HG02885 (cell line): ENCODE data around the gene FHAD1.

Source experiments
- ATAC-seq: cut with Tn5 transposase; IDR thresholded peaks from one replicate; pipeline ENCODE4 v1.9.1; 2021; ENCODE audit warnings: mild to moderate bottlenecking; ENCODE audit not compliant: unreplicated experiment, poor library complexity

Gene FHAD1

DNA sequence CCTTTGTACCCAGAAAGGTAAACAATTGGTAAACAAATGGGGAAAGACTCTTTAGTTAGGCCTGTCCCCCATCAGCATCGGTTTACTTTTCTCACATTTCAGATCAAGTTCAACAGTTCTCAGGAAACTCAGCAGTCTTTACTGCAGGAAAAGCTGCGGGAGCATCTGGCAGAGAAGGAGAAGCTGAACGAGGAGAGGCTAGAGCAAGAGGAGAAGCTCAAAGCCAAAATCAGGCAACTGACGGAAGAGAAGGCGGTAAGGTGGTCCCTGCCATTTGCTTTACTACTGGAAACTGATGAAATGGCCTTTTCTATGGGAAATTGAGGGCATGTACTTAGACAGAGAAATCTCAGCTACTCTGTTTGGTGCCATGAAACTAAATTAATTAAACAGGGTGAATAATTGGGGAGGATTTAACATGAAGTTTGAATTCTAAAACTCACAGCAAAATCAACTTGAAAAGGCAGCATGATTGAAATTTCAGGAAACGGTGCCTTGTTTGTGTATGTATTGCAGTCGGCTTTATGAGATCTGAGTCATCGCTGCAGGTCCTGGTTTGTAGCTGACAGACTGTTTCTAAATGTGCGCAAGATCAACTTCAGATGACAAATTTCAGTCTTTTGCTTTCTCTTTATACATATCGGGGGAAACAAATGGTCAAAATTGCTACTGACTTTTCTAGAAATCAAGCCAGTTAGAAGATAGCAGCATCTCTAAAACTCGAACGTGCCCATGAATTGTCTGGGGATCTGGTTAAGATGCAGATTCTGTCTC, 94.8 kb downstream of the FHAD1 start:
- ATAC-seq: no peak

DNA sequence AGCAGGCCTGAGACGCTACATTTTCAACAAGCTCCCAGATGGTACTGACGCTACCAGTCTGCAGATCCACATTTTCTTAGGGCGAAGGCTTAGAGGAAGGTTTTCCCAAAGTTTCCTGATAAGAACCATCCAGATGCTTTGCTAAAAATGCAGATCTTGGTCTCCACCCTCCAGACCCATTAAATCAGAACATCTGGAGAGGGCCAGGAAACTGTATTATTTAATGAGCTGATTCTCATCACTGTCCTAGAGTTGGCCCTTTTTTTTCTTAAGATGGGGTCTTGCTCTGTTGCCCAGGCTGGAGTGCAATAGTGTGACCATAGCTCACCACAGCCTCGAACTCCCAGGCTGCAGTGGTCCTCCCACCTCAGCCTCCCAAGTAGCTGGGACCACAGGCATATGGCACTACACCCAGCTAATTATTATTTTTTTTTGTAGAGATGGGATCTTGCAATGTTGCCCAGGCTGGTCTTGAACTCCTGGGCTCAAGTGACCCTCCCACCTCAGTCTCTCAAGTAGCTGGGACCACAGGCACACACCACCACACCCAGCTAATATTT, 95.5 kb downstream of the FHAD1 start:
- ATAC-seq: no peak

DNA sequence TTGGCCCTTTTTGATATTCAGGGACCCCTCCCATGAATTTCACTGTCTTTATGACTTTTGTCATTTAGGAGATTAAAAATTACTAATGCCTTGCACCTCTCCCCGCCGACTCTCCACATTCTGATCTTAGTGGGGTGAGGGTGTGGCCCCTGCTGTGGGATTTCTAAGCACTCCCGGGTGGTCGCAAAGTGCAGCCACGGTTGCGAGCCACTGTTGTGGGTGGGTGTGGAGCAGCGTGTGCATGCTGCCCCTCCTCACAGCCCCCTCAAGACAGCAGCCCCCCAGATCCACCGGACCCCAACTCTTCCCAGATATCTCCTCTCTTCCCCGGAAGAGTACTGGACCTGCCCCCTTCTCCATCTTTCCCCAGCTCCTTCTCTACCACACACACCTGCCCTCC, 96.1 kb downstream of the FHAD1 start:
- no peak for ATAC-seq

DNA sequence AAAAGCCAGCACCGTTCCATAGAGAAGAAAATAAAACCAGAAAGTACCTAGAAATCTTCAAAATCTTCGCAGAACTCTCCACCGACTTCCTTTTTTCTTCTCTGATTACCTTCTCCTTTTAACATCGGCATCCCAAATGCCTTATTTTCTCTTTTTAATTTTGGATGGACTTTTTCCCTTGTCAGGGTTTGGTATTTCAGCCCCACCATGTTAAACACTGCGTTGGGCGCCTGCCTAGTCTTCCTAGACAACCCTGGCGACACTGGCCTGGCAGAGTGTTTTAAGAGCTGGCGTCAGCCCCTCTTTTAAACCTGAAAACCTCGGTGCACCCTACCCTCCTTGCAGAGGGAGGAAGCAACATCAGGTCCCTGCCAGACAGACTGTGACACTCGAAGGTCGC, 96.7 kb downstream of the FHAD1 start:
- ATAC-seq: no peak

DNA sequence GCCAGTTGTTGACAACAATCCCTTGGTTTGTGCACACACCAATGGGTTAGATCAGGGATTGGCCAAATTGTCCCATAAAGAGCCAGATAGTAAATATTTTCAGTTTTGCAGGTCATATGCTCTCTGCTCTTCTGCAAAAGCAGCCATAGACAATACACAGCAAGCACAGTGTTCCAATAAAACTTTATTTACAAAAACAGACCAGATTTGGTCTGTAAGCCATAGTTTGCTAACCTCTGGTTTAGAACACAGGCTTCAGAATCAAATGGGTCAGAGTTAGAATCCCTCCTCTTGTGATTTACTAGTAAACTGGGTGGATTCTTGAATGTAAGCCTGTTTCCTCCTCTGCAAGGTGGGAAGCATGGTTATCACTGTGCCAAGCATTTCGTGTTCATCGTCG, 97.4 kb downstream of the FHAD1 start:
- no peak for ATAC-seq

DNA sequence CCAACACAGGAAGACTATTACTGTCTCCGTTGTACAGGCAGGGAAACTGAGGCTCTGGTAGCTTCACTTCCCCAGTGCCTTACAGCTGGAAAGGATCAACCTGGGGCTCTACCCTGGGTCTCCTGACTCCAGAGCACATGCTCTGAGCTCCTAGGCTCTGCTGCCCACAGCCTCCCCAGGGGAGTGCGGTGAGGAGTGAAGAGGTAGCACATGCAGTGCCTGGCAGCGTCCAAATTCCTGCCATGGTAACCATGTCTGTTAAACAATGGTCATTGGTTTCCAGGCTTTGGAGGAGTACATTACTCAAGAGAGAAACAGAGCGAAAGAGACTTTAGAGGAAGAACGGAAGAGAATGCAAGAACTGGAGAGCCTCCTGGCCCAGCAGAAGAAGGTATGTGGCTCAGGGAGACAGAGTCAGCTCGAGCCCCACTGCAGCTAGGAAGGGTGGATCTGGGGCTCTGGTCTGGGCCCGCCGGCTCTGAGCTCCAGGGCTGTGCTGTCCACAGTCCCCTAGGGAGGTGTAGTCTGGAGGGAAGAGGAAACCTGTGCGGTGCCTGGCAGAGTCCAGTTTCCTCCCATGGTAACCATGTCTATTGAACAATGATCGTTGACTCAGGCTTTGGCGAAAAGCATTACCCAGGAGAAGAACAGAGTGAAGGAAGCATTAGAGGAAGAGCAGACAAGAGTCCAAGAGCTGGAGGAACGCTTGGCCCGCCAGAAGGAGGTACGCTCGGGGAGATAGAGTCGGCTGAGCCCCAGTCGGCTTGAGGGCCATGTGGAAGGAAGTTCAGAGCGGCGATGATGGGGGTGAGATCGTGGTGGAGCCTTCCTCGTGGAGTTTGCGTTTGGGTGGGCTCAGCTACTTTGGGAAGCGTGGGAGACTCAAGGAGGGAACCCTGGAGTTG, 98.0 kb downstream of the FHAD1 start:
- ATAC-seq: no peak

DNA sequence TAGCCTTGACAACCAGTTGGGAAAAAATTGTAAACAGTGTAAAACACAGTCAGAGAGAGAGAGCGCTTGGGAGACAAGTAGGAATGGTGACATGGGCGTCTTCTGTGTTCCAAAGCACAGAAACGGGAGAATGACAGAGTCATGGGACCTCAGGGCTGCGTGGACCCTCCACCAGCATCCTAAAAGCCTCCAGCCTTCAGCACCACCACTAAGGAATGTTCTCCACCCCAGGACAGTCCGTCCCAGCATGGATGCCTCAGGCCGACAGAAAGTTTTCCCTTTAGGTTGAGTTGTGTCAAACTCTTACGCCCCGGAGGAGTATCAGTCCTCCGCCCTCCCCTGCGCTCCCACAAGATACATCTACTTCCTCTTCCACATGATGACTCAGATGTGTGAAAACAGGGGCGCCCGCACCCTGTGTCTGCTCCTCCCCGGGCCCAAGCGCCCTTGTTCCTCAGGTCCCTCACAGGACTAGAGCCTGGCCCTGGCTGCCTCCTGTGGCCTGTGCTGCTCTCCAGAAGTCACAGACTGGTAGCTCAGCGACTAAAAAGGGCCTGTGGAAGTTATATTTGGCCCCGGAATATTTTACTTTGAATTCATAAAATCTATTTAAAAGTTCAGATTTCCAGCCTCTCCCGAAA, 98.8 kb downstream of the FHAD1 start:
- peak; percentile 60 for ATAC-seq

DNA sequence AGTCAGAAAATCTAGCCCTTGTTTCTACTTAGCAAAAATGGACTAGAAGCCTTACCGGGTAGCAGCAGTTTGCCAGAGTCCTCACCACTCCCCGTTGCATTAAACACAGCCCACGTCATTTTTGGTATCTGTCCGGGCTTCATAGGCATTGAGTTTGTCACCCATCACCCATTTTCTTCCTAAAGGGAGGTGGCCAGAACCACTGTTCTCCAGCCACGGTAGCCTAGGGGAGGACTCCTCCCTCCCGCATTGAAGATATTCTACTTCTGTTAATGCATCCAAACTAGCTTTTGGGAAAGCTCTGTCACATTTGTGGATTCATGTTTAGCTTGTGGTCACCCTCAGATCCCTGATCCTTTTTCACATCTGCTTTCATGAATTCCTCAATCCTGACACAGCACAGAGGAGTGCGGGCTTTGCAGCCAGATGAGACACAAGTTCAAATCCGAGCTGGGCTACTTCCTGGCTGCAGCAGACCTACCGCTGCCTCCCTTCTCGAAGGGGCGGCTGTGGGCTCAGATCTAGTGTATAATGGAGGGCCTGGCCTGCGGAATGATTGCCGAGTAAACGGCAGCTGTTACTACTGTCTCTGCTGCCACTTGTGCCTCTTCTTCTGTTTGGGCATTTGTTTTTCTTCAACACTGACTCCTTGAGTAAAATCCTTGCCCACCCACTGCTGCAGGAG, 99.5 kb downstream of the FHAD1 start:
- no peak for ATAC-seq

DNA sequence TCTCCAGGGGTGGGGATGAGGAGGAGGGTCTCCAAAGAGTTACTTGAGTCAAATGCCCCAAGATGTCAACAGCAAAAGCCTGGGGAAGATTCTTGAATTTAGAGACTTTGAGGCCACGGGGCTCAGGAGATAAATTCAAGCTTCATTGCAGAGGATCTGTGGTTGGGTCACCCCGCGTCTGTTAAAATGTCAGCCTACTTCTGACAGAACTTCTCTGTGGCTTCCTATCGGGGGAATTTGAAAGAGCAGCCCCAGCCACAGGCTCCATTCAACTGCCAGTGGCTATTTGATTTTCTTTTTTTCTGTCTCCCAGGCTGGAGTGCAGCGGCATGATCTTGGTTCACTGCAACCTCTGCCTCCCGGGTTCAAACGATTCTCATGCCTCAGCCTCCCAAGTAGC, 100.2 kb downstream of the FHAD1 start:
- no peak for ATAC-seq

DNA sequence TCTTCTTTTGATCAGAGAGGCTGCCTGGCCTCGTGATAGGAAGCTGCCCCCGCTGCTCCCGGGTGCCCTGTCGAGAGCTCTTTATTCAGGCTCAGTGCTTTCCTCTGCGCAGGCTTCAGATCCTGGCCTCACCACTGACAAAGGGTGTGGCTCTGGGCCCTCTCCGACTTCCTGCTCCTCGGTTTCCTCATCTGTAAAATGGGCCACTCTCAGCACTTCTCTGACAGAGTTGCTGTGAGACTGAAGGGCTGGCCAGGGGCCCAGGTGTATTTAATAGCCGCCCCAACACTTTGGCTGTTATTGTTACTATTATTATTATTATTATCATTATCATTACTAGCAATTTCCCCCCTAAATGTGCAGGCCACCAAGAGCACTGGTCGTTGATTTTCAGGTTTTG, 101.6 kb downstream of the FHAD1 start:
- ATAC-seq: no peak

DNA sequence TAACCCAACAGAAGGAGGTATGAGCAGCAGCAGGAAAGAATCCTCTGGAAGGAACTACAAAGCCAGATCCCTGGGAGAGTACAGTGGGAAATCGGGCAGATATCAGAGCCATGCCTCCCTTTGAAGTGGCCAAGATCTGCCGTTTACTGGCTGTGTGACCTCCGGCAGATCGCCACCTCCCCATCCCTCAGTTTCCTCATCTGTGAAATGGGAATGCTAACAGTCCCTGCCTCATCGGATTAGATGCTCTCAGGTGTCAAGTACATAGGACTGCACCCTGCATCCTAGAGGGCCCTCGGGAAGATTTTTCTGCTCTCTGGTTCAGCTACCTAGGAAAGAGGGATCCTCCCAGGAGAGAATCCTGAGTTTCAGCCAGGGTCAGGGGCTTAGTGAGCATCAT, 102.1 kb downstream of the FHAD1 start:
- no peak for ATAC-seq

DNA sequence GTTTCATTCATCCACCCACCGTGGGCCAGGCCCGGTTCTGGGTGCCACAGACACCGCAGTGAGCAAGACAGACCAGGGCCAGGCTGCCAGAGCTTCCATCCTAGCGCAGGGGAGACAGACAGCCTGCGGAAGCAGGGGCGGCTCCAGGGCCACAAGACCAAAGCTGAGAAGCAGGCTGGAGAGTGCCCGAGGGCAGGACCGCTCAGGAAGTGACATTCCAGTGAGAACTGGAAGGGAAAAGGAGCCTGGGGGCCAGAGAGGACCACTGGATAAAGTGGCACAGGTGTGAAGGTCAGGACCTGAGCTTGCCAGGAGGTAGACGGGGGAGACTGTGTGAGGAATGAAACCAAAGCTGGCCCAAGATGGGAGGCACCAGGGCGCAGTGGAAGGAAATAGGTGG, 103.1 kb downstream of the FHAD1 start:
- ATAC-seq: no peak

DNA sequence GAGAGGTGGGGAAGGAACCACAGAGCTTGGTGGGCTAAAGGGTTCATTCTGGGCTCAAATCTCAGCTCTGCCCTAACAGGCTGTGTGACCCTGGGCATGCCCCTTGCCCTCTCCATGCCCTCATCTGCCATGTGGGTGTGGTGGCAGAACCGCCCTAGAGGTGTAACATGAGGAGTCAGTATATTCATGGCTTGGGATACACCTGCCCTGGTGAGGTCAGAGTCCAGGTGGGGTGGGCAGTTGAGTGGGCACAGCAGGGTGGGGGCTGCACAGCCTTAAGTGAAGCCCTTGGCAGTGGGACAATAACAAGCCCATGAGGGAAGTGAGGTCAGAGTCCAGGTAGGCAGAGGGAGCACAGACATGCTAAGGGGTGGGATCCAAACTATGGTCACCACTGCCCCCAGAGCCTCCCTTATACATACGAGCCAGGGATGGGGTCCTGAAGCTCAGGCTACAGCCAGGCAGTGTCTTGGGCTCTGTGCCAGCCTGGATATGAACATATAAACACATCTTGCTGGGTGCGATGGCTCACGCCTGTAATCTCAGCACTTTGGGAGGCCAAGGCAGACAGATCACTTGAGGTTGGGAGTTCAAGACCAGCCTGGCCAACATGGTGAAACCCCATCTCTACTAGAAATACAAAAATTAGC, 103.7 kb downstream of the FHAD1 start:
- ATAC-seq: no peak

DNA sequence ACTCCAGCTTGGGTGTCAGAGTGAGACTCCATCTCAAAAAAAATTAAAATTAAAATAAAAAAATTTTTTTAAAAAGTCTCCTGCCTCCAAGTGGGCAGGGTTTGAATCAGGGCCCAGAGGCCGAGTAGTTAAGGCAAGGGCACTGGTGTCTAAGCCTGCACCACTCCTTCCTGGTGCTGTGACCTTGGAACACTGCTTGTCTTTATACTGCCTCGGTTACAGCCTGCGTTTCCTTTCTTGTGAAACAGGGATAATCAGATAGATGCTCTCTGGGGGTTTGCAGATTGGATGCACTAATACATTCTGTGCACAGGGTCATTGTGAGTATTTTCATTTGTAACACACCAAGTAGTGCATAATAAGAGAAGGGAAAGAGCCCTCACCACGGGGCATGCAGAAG, 104.3 kb downstream of the FHAD1 start:
- no peak for ATAC-seq

DNA sequence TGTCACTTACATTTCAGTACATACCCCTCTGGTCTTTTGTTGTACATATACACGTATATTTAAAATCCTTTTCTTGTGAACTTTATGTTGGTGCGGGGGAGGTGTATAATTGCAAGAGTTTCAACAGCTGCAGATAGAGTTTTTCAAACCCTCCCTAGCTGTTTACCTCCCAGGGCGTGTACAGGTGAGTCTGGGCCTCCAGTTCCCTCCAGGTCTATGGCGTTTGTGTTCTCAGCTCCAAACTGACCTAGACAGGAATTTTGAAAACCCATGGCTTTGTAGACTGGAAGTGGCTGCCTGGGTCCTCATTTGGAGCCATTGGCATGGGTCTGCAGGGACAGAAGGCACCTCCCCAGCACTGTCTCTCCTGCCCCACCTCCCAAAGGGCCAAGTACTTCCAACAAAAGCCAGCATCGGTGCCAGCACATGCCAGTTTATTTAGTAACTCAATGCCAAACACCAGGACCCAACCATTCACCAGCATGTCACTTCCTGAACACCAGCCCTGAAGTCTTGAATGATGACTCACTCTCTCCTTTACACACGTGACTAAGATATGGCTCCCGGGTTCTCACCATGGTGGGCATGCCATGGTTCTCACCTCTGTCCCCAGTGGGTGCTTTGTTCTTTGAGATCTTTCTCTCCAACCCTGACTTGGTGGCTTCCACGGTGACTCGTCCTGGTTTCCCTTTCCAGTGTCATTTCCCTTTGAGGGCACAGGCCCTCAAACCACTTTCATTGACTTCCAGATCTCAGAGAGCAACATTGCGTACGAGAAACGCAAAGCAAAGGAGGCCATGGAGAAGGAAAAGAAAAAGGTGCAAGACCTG, 105.3 kb downstream of the FHAD1 start:
- ATAC-seq: no peak

DNA sequence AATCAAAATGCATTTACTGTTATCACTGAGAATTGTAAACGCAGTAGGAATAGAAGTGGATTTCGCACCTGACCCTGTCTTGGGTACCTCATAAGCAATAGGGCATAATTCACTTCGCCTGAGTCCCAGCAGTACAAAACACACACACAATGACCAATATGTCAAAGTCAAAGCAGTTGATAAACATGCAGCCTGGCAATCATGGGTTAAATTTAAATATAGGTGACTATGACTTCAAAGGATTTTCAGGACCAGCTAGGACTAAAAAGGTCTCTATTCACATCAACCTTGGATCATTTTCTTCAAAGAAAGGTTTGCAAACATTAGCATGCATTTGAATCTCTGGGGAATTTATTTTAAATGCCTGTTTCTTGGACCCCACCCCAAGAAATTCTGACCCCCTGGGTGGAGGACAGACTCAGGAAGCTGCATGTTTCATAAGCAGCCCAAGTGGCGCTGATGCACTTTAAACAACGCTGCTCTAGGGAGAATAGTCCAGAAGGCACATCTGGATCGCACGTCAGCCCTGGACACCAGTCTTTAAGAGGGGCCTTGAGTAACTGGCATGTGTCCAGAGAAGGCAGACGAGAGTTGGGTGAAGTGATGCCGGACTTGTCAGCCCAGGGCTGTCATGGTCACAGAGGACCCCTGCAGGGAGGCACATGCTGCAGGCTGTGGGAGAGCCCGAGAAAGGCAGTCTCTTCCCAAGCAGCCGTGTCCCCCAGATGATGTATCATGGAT, 107.0 kb downstream of the FHAD1 start:
- ATAC-seq: no peak

DNA sequence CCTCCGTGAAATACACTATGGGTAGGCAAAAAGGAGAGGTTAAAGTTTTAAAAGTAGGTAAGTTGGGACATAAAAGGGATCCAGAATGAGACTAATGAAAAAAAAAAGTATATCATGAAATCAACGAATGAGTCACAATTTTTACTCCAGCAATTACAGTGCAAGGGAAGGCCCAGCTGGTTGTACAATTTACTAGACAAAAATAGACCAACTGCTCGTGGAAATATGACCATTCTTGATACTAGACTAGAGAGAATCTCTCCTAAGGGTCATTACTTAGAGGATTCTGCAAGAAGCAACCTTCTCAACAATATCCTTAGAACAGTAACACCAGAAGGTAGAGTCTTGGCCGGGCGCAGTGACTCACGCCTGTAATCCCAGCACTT, 107.5 kb downstream of the FHAD1 start:
- no peak for ATAC-seq

DNA sequence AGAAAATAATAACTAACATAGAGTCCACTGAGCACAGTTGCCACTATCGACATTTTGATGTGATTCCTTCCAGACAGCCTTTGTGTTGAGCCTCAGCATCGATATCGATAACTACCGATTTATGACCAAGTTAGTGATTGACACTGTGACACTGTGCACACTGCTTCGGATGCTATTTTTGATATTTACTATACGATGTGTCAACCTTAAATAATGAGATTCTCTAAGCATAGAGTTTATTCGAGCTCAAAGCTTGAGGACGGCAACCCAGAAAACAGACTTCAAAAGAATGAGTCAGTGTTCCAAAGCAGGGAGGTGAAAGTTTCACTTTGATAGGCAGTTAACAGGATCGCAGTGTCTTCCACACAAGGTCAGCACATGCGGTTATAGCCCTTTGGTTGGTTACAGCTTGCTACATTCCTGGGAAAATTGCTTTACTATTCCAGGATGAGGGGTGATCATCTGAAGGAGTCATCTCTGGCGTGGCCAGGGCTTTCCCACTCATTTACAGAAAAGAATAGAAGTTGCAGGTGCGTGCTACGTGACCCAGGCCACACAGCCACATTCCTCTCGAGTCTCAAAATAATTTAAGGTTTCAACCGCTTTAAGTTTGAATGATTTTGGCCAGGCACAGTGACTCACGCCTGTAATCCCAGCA, 109.1 kb downstream of the FHAD1 start:
- ATAC-seq: no peak
